Measurements from ENCODE around the gene TSPAN14.
"Not testable (repeated sequence)": the region's sequence is repeated elsewhere in the genome, so short reads cannot be mapped to it uniquely, and the experiment has no call there.

TSPAN14 gene

DNA sequence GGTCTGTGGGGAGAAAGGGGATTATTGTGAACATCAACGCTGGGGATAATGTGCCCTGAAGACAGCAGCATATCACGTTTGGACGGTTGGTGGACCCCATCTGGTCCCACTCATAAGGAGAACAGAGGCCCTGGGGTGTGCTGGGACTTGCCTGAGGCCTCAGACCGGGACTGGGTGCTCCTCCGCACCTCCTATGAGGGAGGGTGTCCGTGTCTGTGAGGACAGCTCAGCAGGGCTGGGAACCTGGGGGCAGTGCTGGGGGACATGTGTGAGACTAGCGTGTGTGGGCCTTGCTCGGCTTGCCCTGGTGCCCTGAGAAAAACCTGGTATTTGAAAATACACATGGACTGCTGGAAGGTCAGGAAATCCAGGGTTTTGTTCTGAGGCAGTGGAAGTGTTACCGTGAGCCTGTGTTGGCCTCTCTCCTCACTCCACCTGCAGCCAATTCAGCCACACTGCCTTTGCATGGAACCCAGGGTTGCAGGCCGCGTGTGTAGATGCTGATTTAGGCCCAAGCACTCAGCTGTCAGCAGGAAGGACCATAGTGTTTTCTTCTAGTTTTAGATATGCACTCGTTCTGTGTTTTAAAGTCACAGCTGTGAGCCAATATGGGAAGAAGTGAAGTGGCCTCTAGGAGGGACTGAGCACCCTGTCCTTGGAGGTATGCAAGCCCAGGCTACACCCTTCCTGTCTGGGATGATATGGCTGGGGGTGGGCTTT, 70.2 kb downstream of the TSPAN14 start:
- DNase-seq (ENCODE audit: low read depth) = no peak

DNA sequence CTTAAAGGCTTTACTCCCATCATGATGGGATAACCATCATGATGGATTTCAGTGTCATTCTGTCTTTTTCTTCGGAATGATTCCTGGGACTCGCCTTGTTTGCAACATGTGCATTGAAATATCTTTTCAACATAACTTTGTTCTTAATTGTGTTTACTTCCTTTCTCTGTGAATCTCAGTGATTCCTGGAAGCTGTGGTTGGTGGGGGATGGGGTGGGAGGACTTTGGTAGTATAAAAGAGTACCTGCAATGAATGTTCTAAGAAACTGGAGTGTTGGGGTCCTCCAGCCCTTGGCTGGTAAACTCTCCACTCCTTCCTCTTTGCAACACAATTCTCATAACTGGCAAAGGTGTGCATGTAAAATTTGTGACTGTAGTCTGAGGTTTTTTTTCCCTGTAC, 72.1 kb downstream of the TSPAN14 start:
- no peak for DNase-seq (ENCODE audit: low read depth)

DNA sequence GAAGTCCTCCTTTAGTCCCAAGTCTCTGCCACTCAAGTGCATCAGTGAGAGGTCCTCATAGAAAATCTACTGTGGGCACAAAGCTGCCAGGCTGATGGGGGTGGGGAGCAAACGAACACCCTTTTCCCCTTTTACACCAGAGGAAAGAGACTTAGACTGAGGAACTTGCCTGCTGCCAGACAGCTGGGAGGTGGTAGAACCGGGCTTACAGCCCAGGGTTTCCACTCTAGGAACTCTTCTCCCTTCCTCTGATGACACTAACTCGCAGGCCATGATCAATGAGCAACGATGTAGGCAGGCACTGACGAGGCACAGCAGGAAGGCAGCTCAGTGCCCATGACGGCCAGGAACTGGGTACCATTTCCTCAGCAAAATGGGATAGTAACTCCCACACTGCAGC, 72.6 kb downstream of the TSPAN14 start:
- DNase-seq (ENCODE audit: low read depth) = no peak

DNA sequence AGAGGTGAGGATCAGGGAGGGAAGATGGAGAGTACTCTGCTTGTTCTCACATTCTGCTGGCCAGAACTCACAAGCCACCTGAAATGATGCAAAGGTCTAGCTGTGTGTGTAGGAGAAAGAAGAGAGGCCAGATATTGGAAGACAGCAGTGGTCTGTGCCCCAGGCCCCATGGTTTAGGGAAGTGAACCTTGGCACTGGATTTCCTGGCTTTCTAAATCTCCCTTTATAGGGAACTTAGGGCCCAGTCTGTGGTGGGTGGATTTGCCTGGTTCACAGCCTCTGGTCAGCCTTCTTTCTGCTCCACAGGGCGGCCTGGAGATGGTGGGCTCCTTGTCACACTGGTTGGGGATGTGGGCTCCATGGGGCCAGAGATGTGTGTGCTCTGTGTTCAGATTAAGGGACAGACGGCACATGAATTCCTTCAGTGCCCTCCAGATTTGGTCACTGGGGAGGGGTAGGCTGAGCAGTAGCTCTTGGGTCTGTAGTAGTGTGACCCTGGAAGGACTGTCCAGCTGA, 74.1 kb downstream of the TSPAN14 start:
- DNase-seq (ENCODE audit: low read depth) = no peak

DNA sequence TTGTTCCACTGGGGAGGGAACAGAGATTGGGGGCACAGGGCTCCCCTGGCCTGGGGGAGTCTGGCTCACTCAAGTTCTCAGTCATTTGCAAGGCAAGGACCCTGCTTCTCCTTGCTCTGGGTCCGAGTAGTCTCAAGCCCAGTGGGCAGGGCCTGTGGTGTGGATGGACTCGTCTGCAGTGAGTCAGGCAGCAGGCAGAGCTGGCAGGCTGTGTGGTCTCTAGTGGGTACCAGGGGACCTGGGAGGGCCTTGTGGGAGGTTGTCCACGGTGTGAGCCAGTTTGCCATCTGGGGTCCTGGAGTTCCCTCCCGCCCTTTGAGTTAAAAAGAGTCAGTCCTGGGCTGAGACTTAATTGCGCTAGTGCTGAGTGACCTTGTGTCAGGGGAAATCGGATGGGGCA, 74.8 kb downstream of the TSPAN14 start:
- DNase-seq (ENCODE audit: low read depth) = no peak

DNA sequence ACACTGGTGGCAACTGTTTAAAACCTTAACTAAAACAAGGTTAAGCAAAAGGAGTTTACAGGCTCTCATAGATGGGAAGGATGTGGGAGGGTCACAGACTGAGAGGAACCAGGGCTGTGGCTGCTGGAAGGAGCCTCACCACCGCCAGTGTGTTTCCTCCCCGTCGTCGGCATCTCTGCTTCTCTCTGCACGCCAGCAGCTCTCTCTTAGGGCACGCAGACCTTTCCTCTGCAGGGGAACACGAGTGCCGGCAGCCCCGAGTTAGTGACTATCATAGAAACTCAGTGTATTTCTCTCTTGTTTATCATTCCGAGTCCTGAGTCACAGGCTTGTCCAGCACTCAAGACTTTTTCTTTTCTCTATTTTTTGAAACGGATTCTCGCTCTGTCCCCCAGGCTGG, 75.5 kb downstream of the TSPAN14 start:
- peak; percentile 20 for DNase-seq (ENCODE audit: low read depth)

DNA sequence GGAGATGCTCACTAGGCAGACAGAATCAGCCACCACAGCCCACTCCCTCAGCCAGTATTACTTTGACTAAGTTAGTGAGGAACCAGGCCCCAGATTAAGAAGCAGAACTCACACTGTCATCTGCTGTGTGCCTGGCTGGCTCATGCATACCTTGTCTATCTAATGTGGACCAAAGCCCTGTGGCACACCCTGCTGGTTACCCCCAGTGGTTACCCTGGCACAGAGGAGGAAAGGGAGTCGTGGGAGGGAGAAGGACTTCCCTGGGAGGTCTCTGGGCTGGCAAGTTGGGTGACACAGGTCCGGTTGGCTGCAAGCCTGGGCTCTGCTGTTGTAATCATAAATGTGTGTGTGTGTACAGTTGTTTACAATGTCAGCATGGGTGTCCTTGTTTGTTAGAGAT, 76.1 kb downstream of the TSPAN14 start:
- DNase-seq (ENCODE audit: low read depth) = no peak

DNA sequence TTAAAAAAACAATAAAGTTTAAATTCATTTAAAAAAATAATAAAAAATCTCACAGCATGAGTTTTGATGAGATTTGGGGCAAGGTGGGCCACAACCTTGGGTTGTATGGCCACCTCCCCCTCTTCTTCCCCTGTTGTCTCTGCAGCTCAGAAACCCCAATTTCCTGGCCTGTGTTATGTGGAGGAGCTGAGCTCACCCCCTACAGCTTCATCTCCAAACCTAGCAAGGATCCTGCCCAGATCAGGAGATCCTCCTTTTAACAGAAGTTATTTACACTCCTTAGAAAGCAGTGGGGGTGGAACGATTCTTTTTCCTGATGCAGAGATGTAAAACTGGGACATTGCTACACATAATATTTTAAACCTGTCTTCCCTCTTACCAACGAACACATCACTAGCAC, 76.7 kb downstream of the TSPAN14 start:
- no peak for DNase-seq (ENCODE audit: low read depth)

DNA sequence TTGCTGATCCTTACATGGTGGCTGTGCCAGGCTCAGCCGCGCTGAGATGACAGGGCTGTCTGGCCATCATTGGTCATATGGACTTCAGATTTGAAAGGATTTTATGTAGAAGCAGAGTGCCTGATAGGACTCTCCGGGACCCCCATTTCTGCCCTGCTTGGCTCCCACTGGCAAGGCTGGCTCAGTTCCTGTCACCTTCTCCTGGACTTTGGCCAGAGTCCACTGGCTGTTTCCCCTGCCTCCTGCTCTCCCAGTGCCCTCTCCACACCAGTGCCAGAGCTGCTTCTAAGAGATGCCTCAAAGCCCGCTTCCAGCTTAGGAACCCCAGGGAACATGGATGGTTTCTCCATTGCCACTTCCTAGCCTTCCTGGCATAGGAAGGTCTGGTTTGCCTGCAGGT, 78.5 kb downstream of the TSPAN14 start:
- no peak for DNase-seq (ENCODE audit: low read depth)

DNA sequence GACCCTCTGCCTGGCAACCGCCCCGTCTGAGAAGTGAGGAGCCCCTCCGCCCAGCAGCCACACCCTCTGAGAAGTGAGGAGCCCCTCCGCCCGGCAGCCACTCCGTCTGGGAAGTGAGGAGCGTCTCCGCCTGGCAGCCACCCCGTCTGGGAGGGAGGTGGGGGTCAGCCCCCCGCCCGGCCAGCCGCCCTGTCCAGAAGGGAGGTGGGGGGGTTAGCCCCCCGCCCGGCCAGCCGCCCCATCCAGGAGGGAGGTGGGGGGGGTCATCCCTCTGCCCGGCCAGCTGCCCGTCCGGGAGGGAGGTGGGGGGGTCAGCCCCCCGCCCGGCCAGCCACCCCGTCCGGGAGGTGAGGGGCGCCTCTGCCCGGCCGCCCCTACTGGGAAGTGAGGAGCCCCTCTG, 79.9 kb downstream of the TSPAN14 start:
- DNase-seq (ENCODE audit: low read depth) = not testable (repeated sequence)

DNA sequence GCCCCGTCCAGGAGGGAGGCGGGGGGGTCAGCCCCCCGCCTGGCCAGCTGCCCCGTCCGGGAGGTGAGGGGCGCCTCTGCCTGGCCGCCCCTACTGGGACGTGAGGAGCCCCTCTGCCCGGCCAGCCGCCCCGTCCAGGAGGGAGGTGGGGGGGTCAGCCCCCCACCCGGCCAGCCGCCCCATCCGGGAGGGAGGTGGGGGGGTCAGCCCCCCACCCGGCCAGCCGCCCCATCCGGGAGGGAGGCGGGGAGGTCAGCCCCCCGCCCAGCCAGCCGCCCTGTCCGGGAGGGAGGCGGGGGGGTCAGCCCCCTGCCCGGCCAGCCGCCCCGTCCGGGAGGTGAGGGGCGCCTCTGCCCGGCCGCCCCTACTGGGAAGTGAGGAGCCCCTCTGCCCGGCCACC, 80.5 kb downstream of the TSPAN14 start:
- DNase-seq (ENCODE audit: low read depth) = not testable (repeated sequence)

DNA sequence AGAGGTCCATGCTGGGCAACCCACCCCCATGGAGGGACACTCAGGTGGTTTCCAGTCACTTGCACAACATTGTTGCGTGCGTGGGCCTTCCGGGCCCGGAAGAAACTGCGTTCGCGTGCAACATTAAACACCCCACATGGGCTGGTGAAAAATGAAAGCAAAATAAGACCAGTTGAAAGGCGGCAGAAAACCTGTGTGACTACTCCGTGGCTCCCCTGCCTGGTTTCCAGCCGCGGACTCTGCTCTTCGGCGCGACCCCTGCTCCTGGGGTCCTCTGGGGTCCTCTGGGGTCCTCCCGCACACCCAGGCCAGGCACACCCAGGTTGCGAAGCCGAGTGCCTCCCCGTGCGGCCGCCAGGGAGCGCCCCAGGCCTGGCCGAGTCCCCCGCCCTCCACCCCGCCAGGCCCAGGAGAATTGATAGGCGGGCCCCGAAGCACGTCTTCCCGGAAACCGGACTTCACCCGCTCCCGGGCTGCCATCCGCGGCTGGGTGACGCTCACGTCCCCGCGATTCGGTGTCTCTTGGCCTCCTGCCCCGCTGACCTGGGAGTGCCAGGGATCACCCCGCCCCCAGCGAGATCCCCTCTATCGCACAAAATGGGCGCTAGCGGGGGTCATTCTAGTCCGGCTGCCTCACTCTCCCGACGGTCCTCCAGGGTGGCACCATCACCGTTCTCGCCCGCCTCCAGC, 81.7 kb downstream of the TSPAN14 start:
- peak; percentile 44 for DNase-seq (ENCODE audit: low read depth)

DNA sequence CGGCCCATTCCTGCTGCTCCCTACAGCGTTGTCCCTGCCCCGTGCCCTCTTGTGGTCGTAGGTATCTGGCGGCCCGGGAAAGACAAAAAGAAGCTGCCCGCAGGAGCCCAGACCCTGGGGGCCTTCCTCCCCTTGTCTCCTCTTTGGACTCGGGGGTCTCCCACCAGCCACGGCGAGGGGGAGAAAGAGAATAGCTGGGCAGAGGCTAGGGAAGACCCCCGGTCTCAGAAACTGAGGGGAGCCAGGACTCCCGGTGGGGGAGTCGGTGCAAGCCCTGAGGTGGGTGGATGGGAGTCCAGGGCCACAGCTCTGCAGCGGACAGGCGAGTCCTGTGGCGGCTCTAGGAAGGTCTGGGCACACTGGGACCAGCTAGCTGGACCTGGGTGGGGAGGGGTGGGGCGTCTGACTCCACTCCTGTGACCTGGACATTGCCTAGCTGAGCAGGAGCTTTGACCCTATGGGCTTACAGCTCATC, 82.3 kb downstream of the TSPAN14 start:
- no peak for DNase-seq (ENCODE audit: low read depth)

DNA sequence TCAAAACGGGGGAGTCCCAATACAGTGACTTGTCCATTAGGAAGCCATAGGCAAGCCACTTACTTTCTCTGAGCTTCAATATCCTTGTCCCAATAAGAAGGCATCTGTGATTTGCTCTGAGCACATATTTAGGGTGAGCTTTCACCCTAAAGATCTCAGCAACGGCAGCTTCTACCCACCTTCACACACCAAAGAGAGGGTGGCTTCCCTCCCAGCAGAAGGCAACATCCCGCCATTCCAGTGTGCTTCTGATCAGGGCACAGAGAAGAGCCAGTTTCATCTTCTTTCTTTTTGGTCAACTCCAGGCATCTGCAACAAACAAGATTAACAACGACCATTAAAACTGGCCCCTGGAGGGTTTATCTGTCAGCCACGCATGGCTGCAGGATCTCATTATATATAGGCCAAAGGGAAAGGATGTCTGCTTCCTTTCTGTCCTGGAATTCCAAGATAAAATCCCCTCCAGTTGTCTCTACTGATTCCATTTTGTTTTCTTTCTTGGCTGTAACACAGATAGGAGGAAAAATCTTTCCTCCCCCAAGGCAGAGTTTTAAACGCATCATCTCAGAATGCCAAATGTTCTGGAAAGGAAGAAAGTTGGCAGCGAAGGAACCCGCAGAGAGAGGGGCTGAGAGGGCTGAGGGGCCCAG, 83.1 kb downstream of the TSPAN14 start:
- no peak for DNase-seq (ENCODE audit: low read depth)

DNA sequence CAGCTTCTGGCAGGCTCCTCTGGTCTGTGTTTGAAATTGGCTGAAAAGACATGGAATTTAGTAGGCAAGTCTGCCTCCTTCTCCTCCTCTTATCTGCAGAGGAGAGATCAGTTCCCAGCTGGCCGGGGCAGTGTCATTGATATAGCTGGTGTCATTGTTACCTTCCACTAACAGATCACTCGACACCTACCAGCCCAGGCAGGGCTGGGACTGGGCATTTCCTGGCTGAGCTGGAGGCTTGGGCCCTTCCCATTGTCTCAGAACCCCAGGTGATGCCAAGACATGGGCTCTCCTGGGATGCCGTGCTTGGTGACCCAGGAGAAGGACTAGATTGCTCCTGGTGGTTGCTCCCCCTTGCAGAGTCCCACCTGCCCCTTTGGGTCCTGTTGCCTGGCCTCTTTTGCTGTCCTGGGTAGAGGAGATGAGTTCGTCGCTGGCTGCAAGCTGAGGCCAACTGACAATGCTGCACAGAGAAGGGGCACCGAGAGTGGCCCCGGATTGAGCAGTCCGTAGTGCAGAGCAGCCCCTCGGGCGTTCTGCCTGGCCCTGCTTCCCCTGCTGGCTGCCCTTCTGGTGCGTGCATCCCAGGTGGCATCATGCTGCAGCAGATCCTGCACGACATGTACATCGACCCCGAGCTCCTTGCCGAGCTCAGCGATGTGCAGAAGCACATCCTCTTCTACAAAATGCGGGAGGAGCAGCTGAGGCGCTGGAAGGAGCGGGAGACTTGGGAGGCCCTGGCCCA, 83.8 kb downstream of the TSPAN14 start, which contains the start of gene SH2D4B:
Gene SH2D4B, plus strand, starts transcription at position 167 of the 745 bp plus-strand sequence. Its CDS starts 430 bp downstream, at position 597.
- no peak for DNase-seq (ENCODE audit: low read depth)

DNA sequence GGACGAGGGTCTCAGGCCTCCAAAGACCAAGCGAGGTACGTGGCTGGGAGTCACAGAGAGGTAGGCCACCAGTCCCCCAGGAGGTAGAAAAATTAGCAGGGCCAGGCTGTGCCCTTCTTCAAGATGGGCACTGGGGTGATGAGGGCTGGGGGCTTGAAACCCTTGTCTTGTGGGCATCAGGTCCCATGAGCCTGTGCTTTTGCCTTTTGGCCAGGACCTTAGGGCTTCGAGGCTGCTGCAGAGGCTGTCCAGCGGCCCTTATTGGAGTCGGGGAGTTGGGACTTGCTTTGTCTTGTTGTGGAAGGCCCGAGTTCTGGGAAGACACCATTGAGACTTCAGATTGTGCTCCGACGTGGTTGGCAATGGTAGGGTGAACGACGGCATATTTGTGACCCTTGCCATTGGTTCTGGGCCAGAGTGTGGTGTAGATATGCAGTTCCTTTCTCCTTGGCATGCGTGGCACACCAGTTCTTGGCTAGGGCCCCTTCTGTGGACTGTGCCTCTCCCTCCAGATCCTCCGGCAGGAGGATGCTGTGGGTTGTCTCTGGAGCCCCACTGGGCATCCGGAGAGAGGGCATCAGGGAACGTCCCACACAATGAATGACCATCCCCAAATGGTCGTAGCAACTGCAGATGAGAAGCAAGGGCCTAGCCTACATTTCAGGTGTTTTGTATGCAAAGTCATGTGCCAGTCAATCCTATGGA, 84.5 kb downstream of the TSPAN14 start:
- no peak for DNase-seq (ENCODE audit: low read depth)

DNA sequence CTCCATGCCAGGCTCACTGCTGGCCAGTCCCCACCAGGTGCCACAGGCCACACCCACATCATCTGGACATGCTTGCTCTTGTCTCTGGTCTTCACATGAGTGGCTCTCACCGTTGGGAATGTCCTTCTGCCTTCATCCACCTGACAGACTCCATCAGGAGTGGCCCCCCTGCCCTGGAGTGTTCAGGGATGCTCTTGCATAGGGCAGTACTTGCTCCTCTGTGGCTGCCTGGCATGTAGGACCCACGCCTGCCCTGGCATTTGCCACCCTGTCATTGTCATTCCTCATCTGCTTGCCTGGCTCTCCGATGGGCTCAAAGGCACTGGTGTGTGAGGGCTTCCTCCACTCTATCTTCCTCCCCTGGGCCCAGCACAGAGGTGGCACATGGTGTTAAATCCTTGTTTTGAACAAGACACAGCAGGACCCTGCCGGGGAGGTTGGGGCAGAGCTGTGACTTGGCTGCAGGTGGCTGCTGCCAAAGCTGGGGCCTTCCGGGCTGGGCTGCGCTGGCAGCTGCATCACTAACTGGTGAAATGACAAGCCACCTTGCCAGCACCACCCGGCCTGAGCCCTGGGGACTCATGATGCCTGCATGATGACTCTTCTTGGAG, 85.4 kb downstream of the TSPAN14 start:
- DNase-seq (ENCODE audit: low read depth) = no peak

DNA sequence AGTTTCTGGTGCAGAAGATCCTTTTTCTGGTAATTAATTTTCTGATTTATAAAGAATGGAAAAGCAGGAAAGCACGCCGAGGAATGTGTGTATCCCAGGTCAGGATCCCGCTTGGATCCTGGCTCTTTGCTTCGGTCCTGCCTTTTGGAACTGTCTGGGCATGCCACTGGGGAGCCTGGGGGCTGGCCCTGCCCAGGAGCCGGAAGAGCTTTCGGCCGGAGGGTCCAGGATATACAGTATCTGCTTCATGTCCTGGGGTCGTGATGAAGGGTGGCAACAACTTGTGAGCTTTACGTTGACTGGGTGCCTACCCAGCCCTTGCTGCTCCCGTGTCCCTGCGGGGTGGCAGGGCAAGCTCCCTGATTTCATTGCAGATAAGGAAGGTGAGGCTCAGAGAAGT, 86.0 kb downstream of the TSPAN14 start:
- DNase-seq (ENCODE audit: low read depth) = no peak

DNA sequence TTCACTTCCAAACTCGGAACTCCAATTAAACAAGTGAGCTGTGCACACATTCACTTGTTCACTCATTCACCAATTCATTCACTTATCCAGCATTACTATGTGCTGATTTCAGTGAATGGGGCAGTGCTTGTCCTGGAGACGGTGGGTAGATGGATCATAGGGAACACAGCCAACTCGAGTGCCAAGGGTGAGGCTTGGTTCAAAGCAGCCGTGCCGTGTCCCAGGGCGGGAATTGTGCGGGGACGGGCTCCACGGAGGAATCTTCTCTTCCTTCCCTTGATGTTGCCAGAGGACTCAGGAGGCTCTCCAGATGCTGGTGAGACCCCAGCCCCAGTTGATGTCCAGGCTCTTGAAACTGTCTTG, 86.5 kb downstream of the TSPAN14 start:
- DNase-seq (ENCODE audit: low read depth) = no peak

DNA sequence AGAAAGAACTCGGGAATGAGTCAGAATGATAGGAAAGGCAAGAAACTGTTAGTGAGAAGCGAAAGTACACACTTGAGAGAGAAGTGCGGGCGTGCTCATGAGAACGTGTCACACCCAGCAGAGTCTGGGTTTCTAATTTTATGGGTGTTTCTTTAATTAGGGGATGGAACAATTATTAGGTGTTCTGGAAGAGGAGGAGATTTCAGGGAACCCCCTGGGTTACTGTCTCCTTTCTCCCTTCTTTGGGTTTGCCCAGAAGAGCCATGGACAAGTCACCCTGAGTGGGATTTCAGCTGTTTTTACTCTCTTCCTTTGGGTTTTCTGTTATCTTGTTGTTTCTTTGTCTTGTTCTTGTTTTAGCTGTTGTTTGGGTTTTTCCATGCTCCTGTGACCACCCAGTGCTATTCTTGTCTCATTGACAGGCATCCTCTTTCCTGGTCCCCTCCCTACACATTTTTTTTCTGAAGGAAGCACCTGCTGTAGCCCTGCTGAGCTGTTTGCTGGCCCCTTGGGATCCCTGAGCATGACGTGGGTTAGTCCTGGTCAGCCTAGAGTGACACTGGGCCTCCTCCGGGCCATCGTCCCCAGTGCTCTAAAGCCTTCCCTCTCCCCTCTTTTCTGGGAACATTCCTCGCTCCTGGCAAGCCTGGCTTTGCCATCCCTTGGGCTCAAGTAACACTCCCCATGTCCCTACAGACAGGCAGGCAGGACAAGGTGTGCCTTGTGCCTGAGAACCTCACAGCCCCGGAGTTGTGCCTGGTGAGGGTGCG, 87.1 kb downstream of the TSPAN14 start:
- no peak for DNase-seq (ENCODE audit: low read depth)

All from stimulated activated CD8-positive, alpha-beta memory T cell treated with anti-CD3 and anti-CD28 coated beads, Interleukin-15, amount 100 ng/mL, for 1 hour (primary cell).